Right hindlimb (tissue), 1 donor: ENCODE data around the gene GPR32.

ENCODE experiments used
- DNase-seq: peaks from one replicate; pipeline ENCODE4 v3.0.0-alpha.2; 2018

GPR32 gene

GRCh38 chr19:50784710-50785109 lies 14.4 kb downstream of the GPR32 start:
- DNase-seq: no peak

GRCh38 chr19:50785329-50785728 lies 15.1 kb downstream of the GPR32 start:
- no peak for DNase-seq

GRCh38 chr19:50790396-50790795 lies 20.1 kb downstream of the GPR32 start, which contains the start of gene ACP4:
Gene ACP4, plus strand, starts transcription at chr19:50790415. Its CDS starts 0 bp downstream, at chr19:50790415.
- DNase-seq: no peak

GRCh38 chr19:50790922-50791467 lies 20.7 kb downstream of the GPR32 start:
- DNase-seq: no peak

GRCh38 chr19:50791594-50792271 lies 21.5 kb downstream of the GPR32 start:
- no peak for DNase-seq

- DNase-seq: no peak
Measured at GRCh38 chr19:50792272-50793250, 22.3 kb downstream of the GPR32 start.

GRCh38 chr19:50793558-50794065 lies 23.3 kb downstream of the GPR32 start:
- no peak for DNase-seq

- no peak for DNase-seq
Measured at GRCh38 chr19:50794074-50794875, 24.0 kb downstream of the GPR32 start.

- no peak for DNase-seq
Measured at GRCh38 chr19:50794876-50795663, 24.8 kb downstream of the GPR32 start.

- DNase-seq: no peak
Measured at GRCh38 chr19:50795664-50796073, 25.4 kb downstream of the GPR32 start.

- DNase-seq: no peak
Measured at GRCh38 chr19:50796128-50796633, 25.9 kb downstream of the GPR32 start.

GRCh38 chr19:50796634-50797428 lies 26.6 kb downstream of the GPR32 start:
- DNase-seq: no peak

- DNase-seq: no peak
Measured at GRCh38 chr19:50797429-50797780, 27.1 kb downstream of the GPR32 start.

GRCh38 chr19:50797781-50798658 lies 27.8 kb downstream of the GPR32 start:
- DNase-seq: no peak

- DNase-seq: no peak
Measured at GRCh38 chr19:50798659-50799546, 28.6 kb downstream of the GPR32 start.

GRCh38 chr19:50799547-50799851 lies 29.2 kb downstream of the GPR32 start:
- no peak for DNase-seq

- DNase-seq: no peak
Measured at GRCh38 chr19:50801107-50801506, 30.8 kb downstream of the GPR32 start.

- DNase-seq: no peak
Measured at GRCh38 chr19:50803633-50804419, 33.6 kb downstream of the GPR32 start.
